Measurements from ENCODE around the gene KRT75. TPM values are rescaled to one million over a fixed set of nuclear protein-coding genes. Genes with fewer than 3 reads are reported as not detected.
"Not testable (repeated sequence)": the region's sequence is repeated elsewhere in the genome, so short reads cannot be mapped to it uniquely, and the experiment has no call there.

The KRT75 gene
- total RNA-seq, 1 experiment from 2014 or later, result not detected

GRCh38 chr12:52448228-52448627 lies 14.1 kb upstream of the KRT75 start:
- POLR2A ChIA-PET, result no interaction called here
- Mint-ChIP-seq H3K27ac (ENCODE audit: low read depth, unreplicated experiment) (no peak overlapping the region), H3K4me1 (ENCODE audit: insufficient read depth, unreplicated experiment) (peaks cover 11% of the 10 kb centered on the region), H3K9me3 (ENCODE audit: unreplicated experiment) (no peaks in the 10 kb centered on the region), H3K27me3 (ENCODE audit: insufficient read depth, unreplicated experiment) (no peaks in the 10 kb centered on the region), H3K4me3 (ENCODE audit: unreplicated experiment) (no peak overlapping the region), H3K36me3 (ENCODE audit: insufficient read depth, unreplicated experiment) (no peaks in the 10 kb centered on the region)
- DNase-seq (ENCODE audit: unreplicated experiment), result no peak
- intact Hi-C loops (cut with micrococcal nuclease), result loop anchor here (10.0 kb wide), 1 partner anchor 53 kb away; no protein-coding TSS in a partner anchor
- no TSS peak for BruUV-seq (replicated peaks)
- CTCF ChIA-PET, result interaction anchor here (1.3 kb wide), 1 partner anchor 76 kb away, joined by 5 read pairs; no protein-coding TSS in a partner anchor
- TF ChIP-seq CTCF (IDR thresholded peaks at IDR 0.05; ENCODE audit: unreplicated experiment), result no peak

- intact Hi-C loops (cut with micrococcal nuclease), result loop anchor here (10.0 kb wide), 1 partner anchor 52 kb away; no protein-coding TSS in a partner anchor
- POLR2A ChIA-PET; DNase-seq (ENCODE audit: unreplicated experiment); H3K27me3 Mint-ChIP-seq (ENCODE audit: insufficient read depth, unreplicated experiment); H3K36me3 Mint-ChIP-seq (ENCODE audit: insufficient read depth, unreplicated experiment); BruUV-seq (replicated peaks); H3K4me3 Mint-ChIP-seq (ENCODE audit: unreplicated experiment); H3K27ac Mint-ChIP-seq (ENCODE audit: low read depth, unreplicated experiment); H3K9me3 Mint-ChIP-seq (ENCODE audit: unreplicated experiment): not testable (repeated sequence)
- peaks cover 18% of the 10 kb centered on the region for H3K4me1 Mint-ChIP-seq (ENCODE audit: insufficient read depth, unreplicated experiment)
- CTCF ChIA-PET, result interaction anchor here (0.8 to 1.3 kb wide), 3 partner anchors 49 to 439 kb away, joined by 5 read pairs; no protein-coding TSS in a partner anchor
Measured at GRCh38 chr12:52447196-52447595, 13.0 kb upstream of the KRT75 start.

GRCh38 chr12:52446367-52447045 lies 12.3 kb upstream of the KRT75 start:
- H3K27me3 Mint-ChIP-seq (ENCODE audit: insufficient read depth, unreplicated experiment), result no peaks in the 10 kb centered on the region

GRCh38 chr12:52445876-52446275 lies 11.7 kb upstream of the KRT75 start:
- DNase-seq (ENCODE audit: unreplicated experiment), result no peak
- H3K27me3 Mint-ChIP-seq (ENCODE audit: insufficient read depth, unreplicated experiment), result no peaks in the 10 kb centered on the region
- no peak overlapping the region for H3K4me3 Mint-ChIP-seq (ENCODE audit: unreplicated experiment)
- no peaks in the 10 kb centered on the region for H3K9me3 Mint-ChIP-seq (ENCODE audit: unreplicated experiment)
- TF ChIP-seq CTCF (IDR thresholded peaks at IDR 0.05; ENCODE audit: unreplicated experiment), result no peak
- H3K4me1 Mint-ChIP-seq (ENCODE audit: insufficient read depth, unreplicated experiment), result peaks cover 26% of the 10 kb centered on the region
- ChIA-PET CTCF (interaction anchor here (0.5 kb wide), 1 partner anchor 577 kb away, joined by 3 read pairs; no protein-coding TSS in a partner anchor), POLR2A (no interaction called here)
- intact Hi-C loops (cut with micrococcal nuclease), result loop anchor here (10.0 kb wide), 1 partner anchor 51 kb away; no protein-coding TSS in a partner anchor
- BruUV-seq (replicated peaks), result no TSS peak
- no peak overlapping the region for H3K27ac Mint-ChIP-seq (ENCODE audit: low read depth, unreplicated experiment)
- no peaks in the 10 kb centered on the region for H3K36me3 Mint-ChIP-seq (ENCODE audit: insufficient read depth, unreplicated experiment)

More at GRCh38 chr12:52446367-52447045, 12.3 kb upstream of the KRT75 start:
- no peak for TF ChIP-seq CTCF (IDR thresholded peaks at IDR 0.05; ENCODE audit: unreplicated experiment)
- peaks cover 20% of the 10 kb centered on the region for H3K4me1 Mint-ChIP-seq (ENCODE audit: insufficient read depth, unreplicated experiment)
- no peak overlapping the region for H3K4me3 Mint-ChIP-seq (ENCODE audit: unreplicated experiment)
- BruUV-seq (replicated peaks), result no TSS peak
- ChIA-PET POLR2A (no interaction called here), CTCF (interaction anchor here (0.5 to 1.1 kb wide), 4 partner anchors 50 to 576 kb away, joined by 3 to 5 read pairs (median 4); no protein-coding TSS in a partner anchor)
- H3K9me3 Mint-ChIP-seq (ENCODE audit: unreplicated experiment), result no peaks in the 10 kb centered on the region
- no peak for DNase-seq (ENCODE audit: unreplicated experiment)
- intact Hi-C loops (cut with micrococcal nuclease), result loop anchor here (10.0 kb wide), 1 partner anchor 52 kb away; no protein-coding TSS in a partner anchor
- H3K27ac Mint-ChIP-seq (ENCODE audit: low read depth, unreplicated experiment), result no peak overlapping the region
- no peaks in the 10 kb centered on the region for H3K36me3 Mint-ChIP-seq (ENCODE audit: insufficient read depth, unreplicated experiment)

All from MCF 10A (cell line).